Fibroblast of lung (primary cell): ENCODE results near the gene DNPEP.

Experiments
- CTCF ChIP-seq, 2 donors: IDR thresholded peaks in 1 of 2; conservative IDR thresholded peaks in 1 of 2; 1 replicate in 1 of 2; 2 replicates in 1 of 2; pipeline ENCODE4 v1.5.1; 2011 to 2012; ENCODE audit warnings: low read length in 2 of 2, control low read depth in 1 of 2, inconsistent platforms in 1 of 2, low read depth in 1 of 2, mild to moderate bottlenecking in 1 of 2
- EZH2 ChIP-seq: IDR thresholded peaks from 2 replicates; pipeline ENCODE4 v1.5.1; 2012; ENCODE audit warnings: low read length, control low read depth, mild to moderate bottlenecking; ENCODE audit errors: missing control alignments

- TF ChIP-seq EZH2: no peak
- no peak for TF ChIP-seq CTCF (conservative IDR thresholded peaks at IDR 0.05 in 1 of 2, IDR thresholded peaks at IDR 0.05 in 1 of 2; ENCODE audit: low read depth in 1 of 2, low read length in 2 of 2)
Measured at GRCh38 chr2:219398721-219399363, 11.1 kb upstream of the DNPEP start.
